Spleen (tissue), 7 donors: ENCODE results near the gene TBL1XR1.

Experiments
- POLR2AphosphoS5 ChIP-seq, 3 donors: sonication (generic); formaldehyde crosslinking; IDR thresholded peaks; one replicate each; pipeline ENCODE4 v1.5.1; 2017; ENCODE audit warnings: antibody characterized with exemption in 3 of 3
- TF ChIP-seq, protein P1 (sequence below), 11 experiments: fragments of 200-600 bp in 7 of 11; fragments of 450-650 bp in 4 of 11; sonication (generic) in 4 of 11; IDR thresholded peaks in 8 of 11; conservative IDR thresholded peaks in 3 of 11; 1 replicate in 7 of 11; 2 replicates in 4 of 11; pipeline versions ENCODE4 v1.4.0 to v1.8.0; 2016 to 2021; ENCODE audit warnings: antibody characterized with exemption in 11 of 11, inconsistent platforms in 4 of 11, mild to moderate bottlenecking in 1 of 11
- donor health status: DM: no; HTN: no; CAD: no; lungs with moderate emphysema.
- donor health status: DM: no; HTN: no; CAD: no.
- donor health status: DM: no; HTN: no; CAD: no.

DNA sequence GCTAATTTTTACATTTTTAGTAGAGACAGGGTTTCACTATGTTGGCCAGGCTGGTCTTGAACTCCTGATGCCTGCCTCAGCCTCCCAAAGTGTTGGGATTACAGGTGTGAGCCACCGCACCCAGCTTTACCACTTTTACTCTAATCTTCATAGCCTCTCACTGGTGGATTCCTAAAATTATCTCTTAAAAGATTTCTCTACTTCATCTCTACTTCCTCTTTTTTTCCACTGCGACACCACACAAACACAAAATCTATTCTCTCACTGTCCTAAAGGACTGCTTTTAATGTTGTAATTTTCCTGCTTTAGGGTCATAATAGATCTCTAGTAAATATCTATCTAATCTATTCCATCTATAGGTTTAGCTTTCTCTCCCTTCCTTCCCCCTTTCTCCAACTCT, 34.0 kb upstream of the TBL1XR1 start:
- TF ChIP-seq, protein P1, sequence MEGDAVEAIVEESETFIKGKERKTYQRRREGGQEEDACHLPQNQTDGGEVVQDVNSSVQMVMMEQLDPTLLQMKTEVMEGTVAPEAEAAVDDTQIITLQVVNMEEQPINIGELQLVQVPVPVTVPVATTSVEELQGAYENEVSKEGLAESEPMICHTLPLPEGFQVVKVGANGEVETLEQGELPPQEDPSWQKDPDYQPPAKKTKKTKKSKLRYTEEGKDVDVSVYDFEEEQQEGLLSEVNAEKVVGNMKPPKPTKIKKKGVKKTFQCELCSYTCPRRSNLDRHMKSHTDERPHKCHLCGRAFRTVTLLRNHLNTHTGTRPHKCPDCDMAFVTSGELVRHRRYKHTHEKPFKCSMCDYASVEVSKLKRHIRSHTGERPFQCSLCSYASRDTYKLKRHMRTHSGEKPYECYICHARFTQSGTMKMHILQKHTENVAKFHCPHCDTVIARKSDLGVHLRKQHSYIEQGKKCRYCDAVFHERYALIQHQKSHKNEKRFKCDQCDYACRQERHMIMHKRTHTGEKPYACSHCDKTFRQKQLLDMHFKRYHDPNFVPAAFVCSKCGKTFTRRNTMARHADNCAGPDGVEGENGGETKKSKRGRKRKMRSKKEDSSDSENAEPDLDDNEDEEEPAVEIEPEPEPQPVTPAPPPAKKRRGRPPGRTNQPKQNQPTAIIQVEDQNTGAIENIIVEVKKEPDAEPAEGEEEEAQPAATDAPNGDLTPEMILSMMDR (IDR thresholded peaks at IDR 0.05 in 8 of 11, conservative IDR thresholded peaks at IDR 0.05 in 3 of 11), result no peak
- TF ChIP-seq POLR2AphosphoS5 (IDR thresholded peaks at IDR 0.05), result no peak
